H9 (cell line): Measurements from ENCODE around the gene MOXD1. TPM values are rescaled to one million over a fixed set of nuclear protein-coding genes. Genes with fewer than 3 reads are reported as not detected.

ENCODE experiments used
- DNase-seq: peaks from one replicate; pipeline ENCODE4 v3.0.0-alpha.2; 2017
- H2AFZ ChIP-seq: one replicate; pipeline ENCODE4 v1.6.1; 2013; ENCODE audit warnings: mild to moderate bottlenecking, low read length, control low read depth, moderate library complexity
- H2AK5ac ChIP-seq: 2 replicates; pipeline ENCODE4 v1.6.1; 2013; ENCODE audit warnings: low read length, control low read depth, mixed read lengths; ENCODE audit not compliant: insufficient read length
- H2BK120ac ChIP-seq: one replicate; pipeline ENCODE4 v1.6.1; 2013; ENCODE audit warnings: low read depth, mild to moderate bottlenecking, low read length, control low read depth, inconsistent platforms; ENCODE audit not compliant: poor library complexity, severe bottlenecking
- H2BK12ac ChIP-seq: 2 replicates; pipeline ENCODE4 v1.6.1; 2013; ENCODE audit warnings: low read length, control low read depth, mixed read lengths, low read depth; ENCODE audit not compliant: insufficient read length
- H2BK15ac ChIP-seq: 2 replicates; pipeline ENCODE4 v1.6.1; 2013; ENCODE audit warnings: low read depth, low read length, control low read depth
- H2BK20ac ChIP-seq: one replicate; pipeline ENCODE4 v1.6.1; 2013; ENCODE audit warnings: low read depth, mild to moderate bottlenecking, low read length, control low read depth, inconsistent platforms; ENCODE audit not compliant: poor library complexity, severe bottlenecking
- H2BK5ac ChIP-seq: 2 replicates; pipeline ENCODE4 v1.6.1; 2013; ENCODE audit warnings: low read length, control low read depth, mixed read lengths; ENCODE audit not compliant: insufficient read length
- H3K14ac ChIP-seq: 2 replicates; pipeline ENCODE4 v1.6.1; 2013; ENCODE audit warnings: low read length, control low read depth; ENCODE audit not compliant: insufficient read depth
- H3K18ac ChIP-seq: 2 replicates; pipeline ENCODE4 v1.6.1; 2013; ENCODE audit warnings: low read depth, mild to moderate bottlenecking, mixed read lengths, low read length, control low read depth; ENCODE audit not compliant: insufficient read length
- H3K23ac ChIP-seq: 2 replicates; pipeline ENCODE4 v1.6.1; 2013; ENCODE audit warnings: low read length, control low read depth, mixed read lengths, low read depth; ENCODE audit not compliant: insufficient read length
- H3K23me2 ChIP-seq: 2 replicates; pipeline ENCODE4 v1.6.1; 2013; ENCODE audit warnings: low read depth, mild to moderate bottlenecking, mixed read lengths, low read length, control low read depth; ENCODE audit not compliant: insufficient read length, poor library complexity, severe bottlenecking
- H3K27ac ChIP-seq: 2 replicates; pipeline ENCODE4 v1.5.1; 2013; ENCODE audit warnings: low read length, control low read depth, mixed read lengths, low read depth; ENCODE audit not compliant: insufficient read length
- H3K27me3 ChIP-seq: 2 replicates; pipeline ENCODE4 v1.6.1; 2013; ENCODE audit warnings: low read length, control low read depth, inconsistent platforms; ENCODE audit not compliant: insufficient read depth
- H3K4ac ChIP-seq: 2 replicates; pipeline ENCODE4 v1.6.1; 2013; ENCODE audit warnings: low read depth, mild to moderate bottlenecking, control low read depth, inconsistent platforms, low read length, moderate library complexity
- H3K4me1 ChIP-seq: 2 replicates; pipeline ENCODE4 v1.6.1; 2013; ENCODE audit warnings: low read length, control low read depth, inconsistent platforms; ENCODE audit not compliant: insufficient read depth
- H3K4me2 ChIP-seq: 2 replicates; pipeline ENCODE4 v1.6.1; 2013; ENCODE audit warnings: low read length, control low read depth, mixed read lengths; ENCODE audit not compliant: insufficient read length, insufficient read depth
- H3K56ac ChIP-seq: 2 replicates; pipeline ENCODE4 v1.6.1; 2013; ENCODE audit warnings: low read depth, mild to moderate bottlenecking, mixed read lengths, low read length, control low read depth; ENCODE audit not compliant: insufficient read length
- H3K79me1 ChIP-seq: 2 replicates; pipeline ENCODE4 v1.6.1; 2013; ENCODE audit warnings: low read depth, mild to moderate bottlenecking, moderate library complexity, low read length, control low read depth, inconsistent platforms; ENCODE audit not compliant: insufficient read depth, poor library complexity, severe bottlenecking
- H3K79me2 ChIP-seq: 2 replicates; pipeline ENCODE4 v1.6.1; 2013; ENCODE audit warnings: low read length, control low read depth, inconsistent platforms; ENCODE audit not compliant: insufficient read depth
- H3K9ac ChIP-seq: 2 replicates; pipeline ENCODE4 v1.6.1; 2013; ENCODE audit warnings: low read length, control low read depth, mixed read lengths; ENCODE audit not compliant: insufficient read length; ENCODE audit errors: extremely low read depth
- H3K9me3 ChIP-seq: one replicate; pipeline ENCODE4 v1.6.1; 2013; ENCODE audit warnings: low read depth, low read length, inconsistent platforms; ENCODE audit not compliant: control insufficient read depth
- H3T11ph ChIP-seq: one replicate; pipeline ENCODE4 v1.6.1; 2013; ENCODE audit warnings: mild to moderate bottlenecking, low read length, control low read depth, inconsistent platforms
- H4K20me1 ChIP-seq: one replicate; pipeline ENCODE4 v1.6.1; 2013; ENCODE audit not compliant: control insufficient read depth, insufficient read length, insufficient read depth
- H4K5ac ChIP-seq: 2 replicates; pipeline ENCODE4 v1.6.1; 2013; ENCODE audit warnings: low read depth, mild to moderate bottlenecking, mixed read lengths, low read length, control low read depth; ENCODE audit not compliant: insufficient read length
- H4K8ac ChIP-seq: replicated peaks from 2 replicates; pipeline ENCODE4 v1.6.1; 2013; ENCODE audit warnings: low read length, control low read depth, mixed read lengths, low read depth; ENCODE audit not compliant: insufficient read length
- H4K91ac ChIP-seq: 2 replicates; pipeline ENCODE4 v1.6.1; 2013; ENCODE audit warnings: low read depth, mild to moderate bottlenecking, moderate library complexity, mixed read lengths, low read length, control low read depth; ENCODE audit not compliant: insufficient read length
- H3K27ac Mint-ChIP-seq, 3 experiments: 2 replicates in 2 of 3; 3 replicates in 1 of 3; pipeline ENCODE4 v1.8.0; 2020 to 2021; ENCODE audit warnings: mixed read lengths in 3 of 3, mild to moderate bottlenecking in 1 of 3, moderate library complexity in 1 of 3
- H3K27me3 Mint-ChIP-seq: 2 replicates; pipeline ENCODE4 v1.8.0; 2021; ENCODE audit warnings: low read depth, mild to moderate bottlenecking, moderate library complexity, mixed read lengths
- H3K36me3 Mint-ChIP-seq, 3 experiments: 2 replicates in 2 of 3; 3 replicates in 1 of 3; pipeline ENCODE4 v1.8.0; 2020 to 2021; ENCODE audit warnings: low read depth in 3 of 3, mixed read lengths in 3 of 3; ENCODE audit not compliant: insufficient read depth in 1 of 3
- H3K4me1 Mint-ChIP-seq, 2 experiments: 2 replicates each; pipeline ENCODE4 v1.8.0; 2020; ENCODE audit warnings: mixed read lengths in 2 of 2
- H3K4me3 Mint-ChIP-seq, 2 experiments: 2 replicates in 1 of 2; 3 replicates in 1 of 2; pipeline ENCODE4 v1.8.0; 2020 to 2021; ENCODE audit warnings: mild to moderate bottlenecking in 2 of 2, mixed read lengths in 2 of 2, moderate library complexity in 1 of 2
- H3K9me3 Mint-ChIP-seq, 2 experiments: 2 replicates in 1 of 2; 3 replicates in 1 of 2; pipeline ENCODE4 v1.8.0; 2020; ENCODE audit warnings: mild to moderate bottlenecking in 2 of 2, mixed read lengths in 2 of 2, moderate library complexity in 1 of 2
- CTCF ChIP-seq: fragments of 200-600 bp; sonication (generic); conservative IDR thresholded peaks from 3 replicates; pipeline ENCODE4 v1.8.0; 2021; ENCODE audit warnings: antibody characterized with exemption, mild to moderate bottlenecking
- WGBS: extraction: QIAGEN DNeasy Blood & Tissue Kit; methylation state at CpG from one replicate; pipeline ENCODE4 v1.1.7; 2013; ENCODE audit warnings: missing lambda C conversion rate, low lambda C conversion rate, mixed read lengths; ENCODE audit not compliant: insufficient read length; ENCODE audit errors: extremely low coverage; 5-methylcytosine and 5-hydroxymethylcytosine counted together
- total RNA-seq: library from RNA; stranded (reverse); gene quantifications from 2 replicates; pipeline ENCODE4 v1.2.1, GENCODE V29; 2021

Gene MOXD1
- total RNA-seq, 1 experiment from 2014 or later, result 2.3 TPM

- Histone ChIP-seq H3K18ac (no peak overlapping the region), H4K20me1 (no peaks in the 10 kb centered on the region), H4K91ac (no peak overlapping the region), H4K5ac (no peak overlapping the region), H3K79me1 (no peaks in the 10 kb centered on the region), H2AFZ (no peak overlapping the region), H2BK5ac (no peak overlapping the region), H3T11ph (no peak overlapping the region), H3K4me2 (no peak overlapping the region), H3K56ac (no peak overlapping the region), H3K27me3 (no peaks in the 10 kb centered on the region), H3K14ac (no peak overlapping the region), H3K4ac (no peak overlapping the region), H3K23ac (no peak overlapping the region), H2BK20ac (no peak overlapping the region), H3K23me2 (no peaks in the 10 kb centered on the region), H2AK5ac (no peak overlapping the region), H4K8ac (no peak overlapping the region), H3K4me1 (no peaks in the 10 kb centered on the region), H2BK15ac (no peak overlapping the region), H2BK12ac (no peak overlapping the region), H3K9me3 (no peaks in the 10 kb centered on the region), H2BK120ac (no peak overlapping the region), H3K27ac (no peak overlapping the region), H3K9ac (no peak overlapping the region), H3K79me2 (no peaks in the 10 kb centered on the region)
- no peak for TF ChIP-seq CTCF
- H3K36me3 Mint-ChIP-seq, result peaks cover 0 to 5% (median 3%) of the 10 kb centered on the region in 3 experiments; a peak in 4 of 7 replicates
- H3K27me3 Mint-ChIP-seq, result peaks cover 1% of the 10 kb centered on the region; the same call in 1 of the 2 replicates
- no peak overlapping the region for H3K4me3 Mint-ChIP-seq
- no CpG with 5 or more reads among the region's 16 CpGs for WGBS
- H3K27ac Mint-ChIP-seq, result no peak overlapping the region
- no peak for DNase-seq
- H3K4me1 Mint-ChIP-seq, result peaks cover 3 to 5% of the 10 kb centered on the region in 2 experiments; a peak in 2 of 4 replicates
- peaks cover 3 to 4% of the 10 kb centered on the region in 2 experiments; a peak in 3 of 5 replicates for H3K9me3 Mint-ChIP-seq
Measured at GRCh38 chr6:132246632-132247270, 154.5 kb downstream of the MOXD1 start.
